Duodenal mucosa (tissue), 2 donors: ENCODE results near the gene ZNF790.
A peak's percentile ranks its signal among the peaks of the same experiment; 100 is the strongest.

Source experiments
- H3K27ac ChIP-seq: one replicate; pipeline ENCODE4 v1.7.0; 2013; ENCODE audit warnings: low read depth, low read length
- H3K27me3 ChIP-seq, 2 donors: one replicate each; pipeline ENCODE4 v1.7.0; 2013; ENCODE audit warnings: low read length in 2 of 2, control low read depth in 1 of 2; ENCODE audit not compliant: insufficient read depth in 2 of 2, control insufficient read depth in 1 of 2
- H3K36me3 ChIP-seq, 2 donors: one replicate each; pipeline ENCODE4 v1.7.0; 2013; ENCODE audit warnings: low read length in 2 of 2, control low read depth in 1 of 2; ENCODE audit not compliant: insufficient read depth in 2 of 2, control insufficient read depth in 1 of 2
- H3K4me1 ChIP-seq, 2 donors: one replicate each; pipeline ENCODE4 v1.7.0; 2013; ENCODE audit warnings: low read length in 2 of 2, control low read depth in 1 of 2; ENCODE audit not compliant: insufficient read depth in 2 of 2, control insufficient read depth in 1 of 2
- H3K4me3 ChIP-seq, 2 donors: one replicate each; pipeline ENCODE4 v1.7.0; 2013; ENCODE audit warnings: low read length in 2 of 2, low read depth in 1 of 2
- H3K9ac ChIP-seq, 2 donors: one replicate each; pipeline ENCODE4 v1.7.0; 2013; ENCODE audit warnings: low read length in 2 of 2, low read depth in 1 of 2
- H3K9me3 ChIP-seq, 2 donors: one replicate each; pipeline ENCODE4 v1.7.0; 2013; ENCODE audit warnings: low read length in 2 of 2, control low read depth in 1 of 2; ENCODE audit not compliant: control insufficient read depth in 1 of 2

The ZNF790 gene

DNA sequence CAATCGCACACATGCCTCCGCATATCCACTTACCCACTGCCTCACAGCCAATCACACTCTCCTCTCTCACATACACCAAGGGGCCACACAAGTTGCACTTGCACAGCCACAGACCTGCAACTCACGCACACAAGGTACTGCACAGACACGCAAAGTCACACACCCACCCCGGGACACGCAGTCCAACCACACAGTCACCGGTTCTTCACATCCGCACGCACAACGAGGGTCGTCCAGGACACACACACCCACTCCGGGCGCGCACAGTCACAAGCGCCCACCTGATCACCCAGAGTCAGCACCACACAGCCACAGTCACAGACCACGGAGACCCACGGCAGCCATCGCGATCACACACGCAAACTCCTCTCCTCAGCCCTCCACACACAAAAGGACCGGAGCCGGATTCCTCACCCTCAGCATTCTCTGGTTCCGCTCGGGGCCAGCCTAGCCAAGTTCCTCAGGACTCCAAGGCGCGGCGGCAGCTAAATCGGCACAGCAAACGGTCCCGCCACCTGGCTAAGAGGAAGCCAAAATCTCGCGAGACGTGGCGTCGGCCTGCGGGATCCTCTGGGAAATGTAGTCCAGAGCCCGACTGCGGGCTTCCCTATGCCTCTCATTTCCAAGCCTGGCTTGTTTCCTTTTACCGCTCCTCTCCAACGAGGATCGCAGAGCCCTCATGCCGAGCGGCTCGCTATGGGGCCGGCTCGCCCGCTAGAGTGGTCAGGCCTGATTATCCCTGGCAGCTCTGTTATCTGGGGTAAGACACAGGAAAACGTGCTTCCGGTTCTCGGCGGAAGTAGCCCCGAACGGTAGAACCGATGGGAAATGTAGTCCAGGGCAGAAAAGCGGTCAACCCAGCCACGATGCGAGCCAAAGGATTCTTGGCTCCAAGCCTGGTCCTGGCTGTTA is 65.6 kb downstream of the ZNF790 start, which contains the start of gene ZNF850:
Gene ZNF850, minus strand, starts transcription at position 497 of the 912 bp plus-strand sequence. CDS start 10,201 bp downstream, outside the sequence.
- no peaks in the 10 kb centered on the region for H3K27me3 ChIP-seq
- H3K9ac ChIP-seq, result peak within 1 kb of the TSS; percentile 56 to 71
- H3K36me3 ChIP-seq, result no peaks in the 10 kb centered on the region
- peaks cover 0 to 32% of the 10 kb centered on the region in 2 donors for H3K9me3 ChIP-seq
- peaks cover 13 to 16% of the 10 kb centered on the region in 2 donors for H3K4me1 ChIP-seq
- peak within 1 kb of the TSS; percentile 47 for H3K27ac ChIP-seq
- H3K4me3 ChIP-seq, result peak within 1 kb of the TSS; percentile 71 to 96

DNA sequence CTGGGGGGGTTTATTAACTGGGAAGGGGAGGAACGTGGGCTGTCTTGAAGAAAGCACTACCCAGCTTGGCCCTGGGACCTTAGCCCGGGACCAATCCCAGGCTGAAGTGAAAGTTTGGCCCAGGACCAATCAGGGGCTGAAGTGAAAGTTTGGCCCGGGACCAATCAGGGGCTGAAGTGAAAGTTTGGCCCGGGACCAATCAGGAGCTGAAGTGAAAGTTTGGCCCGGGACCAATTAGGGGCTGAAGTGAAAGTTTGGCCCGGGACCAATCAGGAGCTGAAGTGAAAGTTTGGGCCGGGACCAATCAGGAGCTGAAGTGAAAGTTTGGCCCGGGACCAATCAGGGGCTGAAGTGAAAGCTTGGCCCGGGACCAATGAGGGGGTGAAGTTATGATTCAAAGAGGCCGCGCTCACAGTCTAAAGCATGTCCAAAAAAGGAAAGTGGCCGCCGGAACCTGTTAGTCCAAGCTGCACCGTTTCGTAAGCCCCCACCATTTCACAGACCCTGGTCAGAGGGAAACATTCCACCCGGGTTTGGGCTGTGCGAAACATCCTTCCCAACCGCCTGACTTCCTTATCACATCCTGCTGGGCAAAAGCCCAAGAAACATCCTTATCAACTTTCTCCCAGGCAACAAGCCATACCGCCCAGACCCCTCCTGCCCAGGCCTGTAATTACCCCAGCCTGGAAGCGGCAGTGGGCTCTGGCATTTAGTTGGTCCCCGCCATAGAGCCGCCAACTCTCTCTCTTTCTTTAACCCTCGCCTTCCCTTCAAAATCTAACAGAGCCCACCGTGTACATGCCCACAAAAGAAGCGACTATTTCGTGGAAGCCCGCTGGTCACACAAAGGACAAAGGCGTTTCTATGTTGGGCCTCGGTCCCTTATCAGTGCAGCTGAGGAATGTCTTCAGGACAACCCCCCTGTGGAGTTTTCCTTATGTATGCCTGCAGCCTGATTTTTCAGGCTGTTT is 66.6 kb downstream of the ZNF790 start:
- Histone ChIP-seq H3K27me3 (no peaks in the 10 kb centered on the region), H3K4me3 (peak overlapping the region; percentile 71 to 96), H3K36me3 (no peaks in the 10 kb centered on the region), H3K4me1 (peaks cover 13 to 16% of the 10 kb centered on the region in 2 donors), H3K9ac (peak overlapping the region; percentile 56 to 71), H3K27ac (peak overlapping the region; percentile 47), H3K9me3 (peaks cover 4 to 36% of the 10 kb centered on the region in 2 donors)
